ENCODE measurements around the gene EPHB2. TPM values are rescaled to one million over a fixed set of nuclear protein-coding genes. Genes with fewer than 3 reads are reported as not detected.

The EPHB2 gene
- total and polyA plus RNA-seq, 2 of the 8 experiments (the other 6 are each of a cell fraction or from before 2014, with no cell fraction given): 15.8 to 17.2 TPM

- no peak for TF ChIP-seq SAP30 (IDR thresholded peaks at IDR 0.05; ENCODE audit: insufficient read depth, insufficient replicate concordance, low read length)
Measured at GRCh38 chr1:22687191-22687590, 23.4 kb upstream of the EPHB2 start (continued).

GRCh38 chr1:22688466-22688865 lies 22.2 kb upstream of the EPHB2 start:
- Histone ChIP-seq H3K23me2 (ENCODE audit: low read depth, low read length) (no peaks in the 10 kb centered on the region), H2AK5ac (ENCODE audit: low read depth, low read length) (no peak overlapping the region), H3K79me2 (ENCODE audit: control insufficient read depth in 1 of 2, insufficient read depth in 2 of 2, low read length in 2 of 2) (no peaks in the 10 kb centered on the region), H3K79me1 (ENCODE audit: low read depth, low read length) (no peaks in the 10 kb centered on the region), H4K91ac (replicated peaks; ENCODE audit: insufficient read length, low read length) (no peak overlapping the region), H2BK12ac (ENCODE audit: low read depth, low read length) (no peak overlapping the region), H3K14ac (ENCODE audit: insufficient read length) (no peak overlapping the region), H3K9ac (replicated peaks in 1 of 4; ENCODE audit: extremely low read depth in 1 of 4, low read depth in 3 of 4, low read length in 3 of 4) (no peak overlapping the region), H3K23ac (ENCODE audit: insufficient read length) (no peak overlapping the region), H2AFZ (ENCODE audit: low read length) (no peak overlapping the region), H4K20me1 (replicated peaks in 1 of 2; ENCODE audit: control insufficient read depth in 1 of 2, insufficient read depth in 2 of 2, low read length in 2 of 2) (no peaks in the 10 kb centered on the region), H2BK120ac (replicated peaks; ENCODE audit: low read depth, low read length) (no peak overlapping the region), H3K9me3 (ENCODE audit: insufficient read depth in 2 of 2, low read depth in 1 of 2, low read length in 1 of 2) (no peaks in the 10 kb centered on the region), H3K27ac (ENCODE audit: low read depth, low read length) (no peak overlapping the region), H3K18ac (ENCODE audit: extremely low read depth, low read length) (no peak overlapping the region), H2BK5ac (ENCODE audit: low read depth, low read length) (no peak overlapping the region), H2BK20ac (ENCODE audit: low read length) (no peak overlapping the region), H3K4me2 (ENCODE audit: insufficient read depth in 1 of 2, low read depth in 2 of 2, low read length in 2 of 2) (no peak overlapping the region), H2BK15ac (ENCODE audit: low read length) (no peak overlapping the region), H3K36me3 (ENCODE audit: control insufficient read depth in 2 of 4, insufficient read depth in 4 of 4, low read length in 3 of 4) (no peaks in the 10 kb centered on the region; a peak in 1 of 8 replicates), H4K5ac (ENCODE audit: insufficient read length, low read depth, low read length) (no peak overlapping the region), H3K4me1 (replicated peaks in 1 of 4; ENCODE audit: control insufficient read depth in 3 of 4, insufficient read depth in 4 of 4, low read length in 3 of 4) (peaks cover 0 to 2% (median under 1%) of the 10 kb centered on the region in 4 experiments; a peak in 2 of 7 replicates), H3K27me3 (replicated peaks in 1 of 4; ENCODE audit: control insufficient read depth in 3 of 4, extremely low read depth in 1 of 4, insufficient read depth in 3 of 4, low read length in 3 of 4) (no peaks in the 10 kb centered on the region), H3K56ac (replicated peaks; ENCODE audit: insufficient read length, low read depth, low read length) (no peak overlapping the region), H3K4me3 (ENCODE audit: extremely low read depth in 1 of 4, insufficient read depth in 2 of 4, low read depth in 3 of 4, low read length in 4 of 4) (no peak overlapping the region), H3K4ac (replicated peaks; ENCODE audit: insufficient read length, low read depth, low read length) (no peak overlapping the region), H4K8ac (ENCODE audit: extremely low read depth, insufficient read depth, low read length) (no peak overlapping the region)
- ChIA-PET CTCF (ENCODE audit: partially characterized antibody) (interaction anchor here (0.7 to 1.8 kb wide), 6 partner anchors 13 to 496 kb away, joined by 3 to 10 read pairs (median 4); no protein-coding TSS in a partner anchor), POLR2A (ENCODE audit: partially characterized antibody) (no interaction called here)
- DNase-seq (ENCODE audit: low read depth in 1 of 2, low spot score in 2 of 2) (no peak), FAIRE-seq (no peak)
- TF ChIP-seq SIRT6 (IDR thresholded peaks at IDR 0.05; ENCODE audit: low read length): no peak
- TF ChIP-seq CBX8 (IDR thresholded peaks at IDR 0.05; ENCODE audit: borderline replicate concordance, low read depth, low read length): no peak
- no peak for TF ChIP-seq ATF3 (IDR thresholded peaks at IDR 0.05; ENCODE audit: insufficient read depth, low read depth, low read length)
- no peak for TF ChIP-seq EZH2 (IDR thresholded peaks at IDR 0.05; ENCODE audit: low read depth, low read length, severe bottlenecking)
- no peak for TF ChIP-seq BCL11A (IDR thresholded peaks at IDR 0.05; ENCODE audit: low read depth in 2 of 2, low read length in 2 of 2)
- no peak for TF ChIP-seq BACH1 (IDR thresholded peaks at IDR 0.05; ENCODE audit: low read length)
- TF ChIP-seq USF2 (IDR thresholded peaks at IDR 0.05; ENCODE audit: low read length): no peak
- TF ChIP-seq NANOG (IDR thresholded peaks at IDR 0.05; ENCODE audit: insufficient read depth, low read depth, low read length, poor library complexity, severe bottlenecking): no peak
- no peak for TF ChIP-seq RFX5 (IDR thresholded peaks at IDR 0.05; ENCODE audit: borderline replicate concordance, low read depth, low read length)
- TF ChIP-seq KDM5A (IDR thresholded peaks at IDR 0.05; ENCODE audit: low read length): no peak
- no peak for TF ChIP-seq CREB1 (IDR thresholded peaks at IDR 0.05)
